ENCODE data around the gene CYP46A1.
A peak's percentile ranks its signal among the peaks of the same experiment; 100 is the strongest.

Gene CYP46A1

DNA sequence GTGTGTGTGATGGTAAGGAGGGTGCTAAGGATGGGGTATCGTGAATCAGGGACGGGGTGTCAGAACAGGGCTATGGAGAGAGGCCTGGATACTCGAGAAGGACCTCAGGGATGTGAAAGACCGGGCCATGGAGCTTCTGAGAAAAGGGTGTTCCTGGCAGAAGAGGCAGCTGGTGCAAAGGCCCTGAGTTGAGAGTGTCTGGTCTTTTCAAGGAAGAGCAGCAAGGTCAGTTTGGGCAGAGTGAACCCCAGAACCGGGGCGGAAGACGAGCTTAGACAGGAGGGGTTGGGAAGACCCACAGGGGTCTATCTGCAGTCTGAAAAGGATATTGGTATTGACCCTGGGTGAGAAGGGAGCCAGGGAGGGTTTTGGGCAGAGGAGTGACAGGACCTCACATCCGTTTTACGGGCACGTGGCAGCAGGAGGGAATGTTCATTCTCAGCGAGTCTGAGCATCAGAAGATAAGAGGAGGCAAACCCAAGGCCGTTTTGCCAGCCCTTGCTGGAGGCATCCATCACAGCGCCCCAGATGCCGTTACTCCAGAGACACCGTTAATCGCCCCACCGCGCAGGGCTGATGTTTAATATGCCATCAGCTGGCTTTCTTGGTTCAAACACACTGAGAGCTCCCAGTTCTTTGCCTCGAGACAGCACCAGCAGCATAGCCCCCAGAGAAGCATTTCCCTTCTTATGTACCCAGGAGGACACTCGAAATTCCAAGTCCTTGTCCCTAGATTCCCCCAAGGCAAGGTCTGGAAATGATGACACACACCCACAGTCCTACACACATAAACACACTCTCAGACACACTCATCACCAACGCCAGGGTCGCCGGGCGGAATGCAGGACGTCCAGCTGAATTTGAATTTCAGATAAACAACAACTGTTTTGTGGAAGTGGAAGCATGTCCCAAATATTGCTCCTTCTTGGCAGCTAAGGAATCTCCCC lies 67.7 kb downstream of the CYP46A1 start:
- in situ Hi-C loops (cut with HindIII; ENCODE audit: low sequenced_read_pairs) = no loop called here
- TF ChIP-seq, protein P1, sequence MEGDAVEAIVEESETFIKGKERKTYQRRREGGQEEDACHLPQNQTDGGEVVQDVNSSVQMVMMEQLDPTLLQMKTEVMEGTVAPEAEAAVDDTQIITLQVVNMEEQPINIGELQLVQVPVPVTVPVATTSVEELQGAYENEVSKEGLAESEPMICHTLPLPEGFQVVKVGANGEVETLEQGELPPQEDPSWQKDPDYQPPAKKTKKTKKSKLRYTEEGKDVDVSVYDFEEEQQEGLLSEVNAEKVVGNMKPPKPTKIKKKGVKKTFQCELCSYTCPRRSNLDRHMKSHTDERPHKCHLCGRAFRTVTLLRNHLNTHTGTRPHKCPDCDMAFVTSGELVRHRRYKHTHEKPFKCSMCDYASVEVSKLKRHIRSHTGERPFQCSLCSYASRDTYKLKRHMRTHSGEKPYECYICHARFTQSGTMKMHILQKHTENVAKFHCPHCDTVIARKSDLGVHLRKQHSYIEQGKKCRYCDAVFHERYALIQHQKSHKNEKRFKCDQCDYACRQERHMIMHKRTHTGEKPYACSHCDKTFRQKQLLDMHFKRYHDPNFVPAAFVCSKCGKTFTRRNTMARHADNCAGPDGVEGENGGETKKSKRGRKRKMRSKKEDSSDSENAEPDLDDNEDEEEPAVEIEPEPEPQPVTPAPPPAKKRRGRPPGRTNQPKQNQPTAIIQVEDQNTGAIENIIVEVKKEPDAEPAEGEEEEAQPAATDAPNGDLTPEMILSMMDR (IDR thresholded peaks at IDR 0.05; ENCODE audit: low read depth, low read length) = no peak
- H3K4me3 ChIP-seq (ENCODE audit: low read depth, low read length) = no peak overlapping the region
- peak; percentile 38 for DNase-seq (ENCODE audit: low read depth, low spot score)

DNA sequence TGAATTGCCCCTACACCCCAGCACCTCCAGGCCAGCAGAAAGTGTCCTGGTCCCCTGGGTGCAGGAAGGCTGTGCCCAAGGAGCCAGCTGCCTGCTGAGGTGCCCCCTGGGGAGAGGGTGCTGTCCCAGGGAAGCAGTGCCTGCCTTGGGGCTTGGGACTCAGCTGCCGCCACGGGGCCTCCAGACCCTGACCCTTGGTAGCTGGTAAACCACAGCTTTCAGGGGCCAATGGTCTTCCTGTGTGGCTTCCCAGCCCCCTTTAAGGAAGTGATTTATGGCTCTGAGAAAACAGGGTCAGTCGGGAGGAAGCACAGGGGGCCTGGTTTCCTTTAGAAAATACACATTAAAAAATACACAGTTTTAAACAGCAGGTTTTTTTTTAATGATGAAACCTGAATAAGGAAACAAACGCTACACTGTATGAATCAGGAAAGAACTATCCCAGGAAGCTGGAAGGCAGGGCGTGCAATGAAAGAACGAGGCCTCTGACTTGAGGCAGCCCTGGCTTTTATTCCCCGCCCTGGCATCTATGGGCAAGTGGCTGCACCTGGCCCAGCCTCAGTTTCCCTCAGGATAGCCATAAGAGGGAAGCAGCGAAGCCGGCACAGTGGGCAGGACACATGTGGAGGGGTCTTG lies 68.5 kb downstream of the CYP46A1 start:
- in situ Hi-C loops (cut with HindIII; ENCODE audit: low sequenced_read_pairs) = no loop called here
- TF ChIP-seq, protein P1 (IDR thresholded peaks at IDR 0.05; ENCODE audit: low read depth, low read length) = no peak
- DNase-seq (ENCODE audit: low read depth, low spot score) = peak; percentile 82
- no peak overlapping the region for H3K4me3 ChIP-seq (ENCODE audit: low read depth, low read length)

DNA sequence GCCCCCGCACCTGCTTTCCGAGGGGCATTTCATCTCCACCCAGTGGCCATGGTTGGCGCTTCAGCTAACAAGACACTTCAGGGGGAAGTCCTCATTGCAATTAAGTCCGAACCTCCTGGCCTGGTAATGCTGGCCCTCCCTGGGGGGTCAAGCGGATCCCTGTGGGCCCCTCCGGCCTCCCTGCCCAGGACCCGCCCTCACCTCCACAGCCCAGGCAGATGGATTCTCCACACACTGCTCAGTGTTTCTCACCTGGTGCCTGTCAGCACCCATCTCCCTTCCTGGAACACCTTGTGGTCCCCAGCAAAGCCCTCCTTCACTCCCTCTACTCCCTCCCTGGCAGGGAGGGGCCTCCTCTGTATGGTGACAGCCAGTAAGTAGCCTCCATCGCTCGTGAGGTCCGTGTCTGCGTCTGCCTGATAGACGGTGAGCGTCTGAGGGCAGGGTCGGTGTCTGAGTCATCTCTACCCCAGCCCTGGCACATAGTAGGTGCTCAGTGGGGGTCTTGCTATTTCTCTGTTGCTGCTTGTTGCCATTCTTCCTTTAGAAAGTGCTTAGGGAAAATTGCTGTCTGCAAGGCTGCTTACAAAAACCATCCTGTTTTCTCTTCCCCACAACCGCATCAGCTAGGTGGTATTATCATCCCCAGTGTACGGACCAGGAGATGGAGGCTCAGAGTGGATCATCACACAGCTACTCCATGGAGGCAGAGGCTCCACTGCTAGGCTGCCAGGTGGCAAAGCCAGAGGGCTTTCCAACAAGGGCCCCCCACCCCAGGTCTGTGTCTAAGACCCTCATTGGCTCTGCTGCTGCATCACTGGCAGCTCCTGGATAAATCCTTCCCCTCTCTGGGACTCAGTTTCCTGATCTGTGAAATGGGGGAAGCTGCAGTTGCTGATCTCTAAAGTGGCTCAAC lies 69.4 kb downstream of the CYP46A1 start:
- no peak for DNase-seq (ENCODE audit: low read depth, low spot score)
- in situ Hi-C loops (cut with HindIII; ENCODE audit: low sequenced_read_pairs) = no loop called here
- TF ChIP-seq, protein P1 (IDR thresholded peaks at IDR 0.05; ENCODE audit: low read depth, low read length) = peak; percentile 15
- no peak overlapping the region for H3K4me3 ChIP-seq (ENCODE audit: low read depth, low read length)

DNA sequence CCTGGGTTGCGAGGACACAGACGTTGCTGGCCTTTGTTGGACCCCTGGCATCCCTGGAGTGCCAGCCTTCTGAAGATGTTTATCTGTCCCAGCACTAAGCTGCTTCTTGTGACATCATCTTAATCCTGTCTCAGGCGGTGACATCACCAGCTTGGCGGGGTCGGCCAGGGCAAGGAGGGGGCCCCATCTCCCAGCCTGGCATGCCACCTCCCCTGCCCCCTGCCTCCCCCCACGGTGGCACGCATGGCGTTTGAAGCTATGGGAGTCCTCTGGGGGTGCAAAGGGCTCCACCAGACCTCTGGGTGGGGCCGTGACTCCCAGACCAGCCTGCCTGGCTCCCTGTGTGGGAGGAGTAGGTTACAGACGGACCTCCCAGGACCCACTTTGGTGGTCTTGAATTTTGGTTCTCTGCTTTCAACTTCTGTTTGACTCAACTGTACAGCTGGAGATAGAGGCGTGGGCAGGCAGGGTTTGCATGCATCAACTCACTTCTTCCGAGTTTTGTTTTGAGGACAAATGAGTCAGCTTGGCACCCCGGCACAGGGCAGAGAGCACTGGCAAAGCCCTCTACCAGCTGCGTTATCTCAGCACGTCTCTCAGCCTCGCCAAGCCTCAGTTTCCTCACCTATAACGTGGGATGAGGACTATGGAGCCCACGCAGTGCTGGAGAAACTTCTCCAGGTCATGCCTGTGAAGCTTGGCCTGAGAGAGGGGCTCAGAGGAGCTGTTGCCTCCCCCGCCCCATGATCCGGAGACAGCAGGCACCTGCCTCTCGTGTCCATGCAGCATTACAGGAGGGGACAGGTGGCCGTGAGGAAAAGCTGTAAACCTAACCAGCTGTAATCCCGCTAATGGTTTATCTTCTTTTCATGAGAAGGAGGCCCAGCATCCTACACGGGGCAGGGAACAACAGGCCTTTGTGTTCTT lies 70.3 kb downstream of the CYP46A1 start:
- TF ChIP-seq, protein P1 (IDR thresholded peaks at IDR 0.05; ENCODE audit: low read depth, low read length) = no peak
- H3K4me3 ChIP-seq (ENCODE audit: low read depth, low read length) = no peak overlapping the region
- in situ Hi-C loops (cut with HindIII; ENCODE audit: low sequenced_read_pairs) = no loop called here
- DNase-seq (ENCODE audit: low read depth, low spot score) = no peak

DNA sequence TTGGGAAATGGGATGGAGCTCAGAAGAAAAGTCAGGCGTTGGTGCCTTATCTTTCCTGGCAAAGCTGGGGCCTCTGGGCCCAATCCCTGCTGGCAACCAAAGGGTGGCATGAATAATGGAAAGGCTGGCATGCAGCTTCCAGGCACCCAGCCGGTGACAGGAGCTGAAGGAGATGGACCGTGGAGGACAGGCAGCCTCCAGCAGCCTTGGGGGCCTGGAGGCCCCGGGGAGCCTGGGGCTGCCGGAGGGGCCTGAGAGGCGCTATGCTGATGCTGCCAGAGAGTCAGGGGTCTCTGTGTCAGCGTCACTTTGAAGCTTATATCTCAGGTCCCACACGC lies 70.9 kb downstream of the CYP46A1 start:
- H3K4me3 ChIP-seq (ENCODE audit: low read depth, low read length) = no peak overlapping the region
- TF ChIP-seq, protein P1 (IDR thresholded peaks at IDR 0.05; ENCODE audit: low read depth, low read length) = no peak
- in situ Hi-C loops (cut with HindIII; ENCODE audit: low sequenced_read_pairs) = no loop called here
- DNase-seq (ENCODE audit: low read depth, low spot score) = no peak
